HPDE6-E6E7 (cell line): ENCODE measurements around the gene HLF.

ENCODE experiments used
- DNase-seq: peaks from one replicate; pipeline ENCODE4 v3.0.0; 2011; ENCODE audit warnings: missing footprints; ENCODE audit errors: extremely low spot score

Gene HLF

GRCh38 chr17:55254375-55254774 is 10.4 kb upstream of the HLF start:
- DNase-seq, result no peak

- DNase-seq, result no peak
Measured at GRCh38 chr17:55258578-55259135, 6.1 kb upstream of the HLF start.

DNA sequence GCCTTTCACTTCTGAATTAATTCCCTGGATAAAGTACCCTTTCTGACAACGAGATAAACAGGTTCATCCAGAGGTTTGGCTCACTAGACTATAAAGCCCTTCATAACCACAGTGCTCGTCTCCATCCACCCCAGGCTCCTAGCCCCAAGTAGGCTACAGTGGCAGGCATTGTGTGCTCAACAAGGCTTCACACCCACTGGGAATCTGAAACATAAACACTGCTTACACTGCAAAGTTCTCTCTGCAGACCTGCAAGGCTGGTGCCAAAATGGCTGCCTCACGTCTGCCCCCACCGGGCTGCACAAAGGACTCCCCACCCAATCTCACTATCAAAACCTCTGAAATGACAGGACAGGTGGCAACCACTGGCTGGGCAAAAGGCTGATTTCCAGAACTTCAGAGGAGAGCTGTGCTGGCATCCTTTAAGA is 5.1 kb upstream of the HLF start:
- DNase-seq, result no peak

GRCh38 chr17:55261311-55261710 is 3.4 kb upstream of the HLF start:
- DNase-seq, result no peak

- no peak for DNase-seq
Measured at GRCh38 chr17:55263569-55264277, 1.0 kb upstream of the HLF start.

DNA sequence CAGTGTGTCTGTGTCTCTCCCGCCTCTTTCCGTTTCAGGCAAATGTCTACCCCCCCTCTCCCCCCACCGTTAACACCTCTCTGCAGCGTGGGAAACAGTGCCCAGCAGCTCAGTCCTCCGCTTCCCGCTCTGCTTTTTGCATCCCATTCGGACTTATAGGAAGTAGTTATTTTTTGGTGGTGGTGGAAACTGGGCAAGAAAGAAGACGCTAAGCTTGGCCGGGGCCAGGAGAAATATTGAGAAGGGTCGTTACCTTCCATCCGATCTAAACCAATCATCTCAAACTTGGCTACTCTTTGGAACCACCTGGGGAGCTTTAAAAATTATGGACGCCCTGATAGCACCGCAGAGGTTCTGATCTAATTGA is 499 bp upstream of the HLF start:
- DNase-seq, result no peak

DNA sequence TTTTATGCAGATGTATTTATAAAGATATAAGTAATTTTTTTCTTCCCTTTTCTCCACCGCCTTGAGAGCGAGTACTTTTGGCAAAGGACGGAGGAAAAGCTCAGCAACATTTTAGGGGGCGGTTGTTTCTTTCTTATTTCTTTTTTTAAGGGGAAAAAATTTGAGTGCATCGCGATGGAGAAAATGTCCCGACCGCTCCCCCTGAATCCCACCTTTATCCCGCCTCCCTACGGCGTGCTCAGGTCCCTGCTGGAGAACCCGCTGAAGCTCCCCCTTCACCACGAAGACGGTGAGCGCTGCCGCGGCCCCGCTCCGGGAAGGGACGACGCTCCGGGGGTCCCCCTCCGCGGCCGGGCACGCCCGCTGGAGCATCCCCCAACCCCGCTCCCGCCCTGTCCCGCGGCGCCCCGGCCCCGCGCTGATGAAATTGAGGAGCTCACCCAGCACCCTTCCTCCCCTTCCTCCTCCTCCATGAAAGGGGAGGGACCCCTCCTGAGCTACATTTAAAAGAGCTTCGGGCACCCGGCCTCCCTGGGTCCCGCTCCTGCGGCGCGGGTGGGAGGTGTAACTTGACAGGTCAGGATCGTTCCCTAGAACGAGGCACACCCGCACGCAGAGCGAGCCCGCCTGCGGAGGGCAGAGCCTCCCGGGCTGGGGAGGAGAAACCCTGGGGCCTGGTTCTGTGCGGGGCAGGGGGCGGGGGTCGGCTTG is 706 bp downstream of the HLF start:
- no peak for DNase-seq

- no peak for DNase-seq
Measured at GRCh38 chr17:55266051-55266957, 1.5 kb downstream of the HLF start.

GRCh38 chr17:55266958-55267688 is 2.4 kb downstream of the HLF start:
- no peak for DNase-seq

GRCh38 chr17:55267777-55268648 is 3.3 kb downstream of the HLF start:
- DNase-seq, result no peak

DNA sequence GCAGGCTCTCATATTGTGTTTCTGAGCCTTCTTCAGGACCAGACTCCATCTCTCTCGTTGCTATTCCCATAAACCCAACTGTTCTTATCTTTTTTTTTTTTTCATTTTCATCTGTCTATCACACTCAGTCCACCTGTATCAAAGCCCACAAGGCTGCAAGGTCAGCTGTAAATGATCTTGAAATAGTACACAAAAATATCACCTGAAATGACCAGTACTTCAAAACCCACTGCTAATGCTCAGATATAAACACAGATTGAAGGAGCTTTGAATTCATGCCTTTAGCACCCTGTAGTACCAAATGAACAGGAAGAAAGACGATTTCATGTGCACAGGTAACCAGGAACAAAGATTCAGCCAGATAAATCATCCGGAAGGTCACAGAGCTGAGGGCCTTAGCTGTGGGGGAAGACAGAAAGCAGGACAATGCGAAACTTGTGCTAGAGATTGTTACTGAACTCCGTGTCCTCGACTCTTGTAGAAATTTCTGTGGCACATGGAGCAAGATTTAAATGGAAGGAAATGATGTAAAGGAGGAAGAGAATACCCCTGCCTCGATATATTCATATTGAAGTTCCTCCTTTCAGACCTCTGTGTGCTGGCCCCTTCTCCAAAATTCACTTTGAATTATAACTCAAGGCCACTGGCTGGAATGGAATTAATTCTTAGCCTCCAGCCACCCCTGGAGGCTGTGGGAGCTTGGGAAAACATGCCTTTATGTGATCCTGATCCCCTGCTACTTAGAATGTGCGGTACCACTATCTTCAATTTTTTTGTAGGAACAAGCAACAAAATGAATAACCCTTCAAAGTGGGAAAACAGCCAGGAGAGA is 4.1 kb downstream of the HLF start:
- no peak for DNase-seq

GRCh38 chr17:55269894-55270293 is 5.1 kb downstream of the HLF start:
- no peak for DNase-seq

DNA sequence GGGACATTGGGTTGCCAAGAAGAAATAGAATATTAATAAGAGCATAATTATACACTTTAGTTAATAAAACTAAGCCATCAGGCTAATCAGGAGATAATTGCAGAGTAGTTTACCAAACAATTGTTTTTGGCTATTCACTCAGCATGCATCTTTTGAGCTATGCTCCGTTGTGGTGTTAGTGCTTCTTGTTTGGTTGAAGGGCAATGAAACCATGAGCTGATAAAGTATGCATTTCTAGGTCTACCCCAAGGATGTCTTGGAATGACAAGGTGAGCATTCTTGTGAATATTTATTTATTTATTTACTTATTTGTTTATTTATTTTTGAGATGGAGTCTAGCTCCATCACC is 6.4 kb downstream of the HLF start:
- DNase-seq, result no peak

GRCh38 chr17:55271958-55272710 is 7.4 kb downstream of the HLF start:
- no peak for DNase-seq

DNA sequence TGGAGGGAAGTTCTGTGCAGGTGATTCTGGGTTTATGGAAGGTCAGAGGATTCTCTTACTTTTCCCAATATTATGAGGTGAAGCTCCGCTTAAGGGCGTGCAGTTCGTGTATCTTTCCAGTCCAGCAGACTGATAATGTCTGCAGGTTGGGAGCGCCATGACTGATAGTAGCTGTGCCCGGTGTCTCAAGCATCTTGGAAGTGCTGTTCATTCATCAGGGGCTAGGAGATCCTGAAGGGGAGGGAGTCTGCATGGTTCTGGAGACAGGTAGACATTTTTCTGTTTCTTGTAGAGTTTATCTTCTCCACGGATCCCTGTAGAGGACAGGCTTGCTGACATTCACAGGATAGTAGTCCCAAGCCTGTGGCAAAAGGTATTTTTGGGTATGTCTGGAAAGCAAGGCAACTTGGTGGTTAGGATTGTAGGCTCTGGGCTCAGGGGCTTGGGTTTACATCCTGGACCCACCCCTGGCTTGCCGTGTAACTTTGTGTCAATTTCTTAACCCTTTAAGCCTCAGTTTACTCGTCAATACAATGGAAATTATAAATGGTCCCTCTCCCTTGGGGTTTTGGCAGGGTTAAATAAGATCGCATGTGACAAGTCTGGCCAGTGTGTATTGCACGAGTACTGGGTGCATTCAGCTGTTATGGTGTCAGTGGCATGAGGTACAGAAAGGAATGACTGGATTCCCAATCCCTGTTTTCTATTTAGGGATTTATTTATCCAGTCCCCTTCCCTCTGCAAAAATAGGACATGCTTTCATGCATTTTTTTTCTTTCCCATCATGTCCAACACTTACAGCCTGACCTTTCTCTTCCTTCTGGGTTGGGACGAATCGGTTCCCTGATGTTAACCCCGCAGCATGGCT is 8.2 kb downstream of the HLF start:
- no peak for DNase-seq

GRCh38 chr17:55273579-55274354 is 9.0 kb downstream of the HLF start:
- no peak for DNase-seq
